Stimulated activated memory B cell treated with anti-CD40 and anti-IgM and Interleukin-4, amounts not matched to agents 10 μg/mL and 1 μg/mL and 100 μg/mL, for 72 hours (primary cell): Measurements from ENCODE around the gene RAB1B.

ENCODE experiments used
- ATAC-seq: fragments of 150-1000 bp; cut with Tn5 transposase; 2 replicates; pipeline ENCODE4 v1.10.0; 2021
- H3K27ac Mint-ChIP-seq: one replicate; pipeline ENCODE4 v1.8.0; 2022; ENCODE audit warnings: mild to moderate bottlenecking, mixed read lengths
- H3K27me3 Mint-ChIP-seq: one replicate; pipeline ENCODE4 v1.8.0; 2022; ENCODE audit warnings: mixed read lengths
- H3K36me3 Mint-ChIP-seq: one replicate; pipeline ENCODE4 v1.8.0; 2022; ENCODE audit warnings: mixed read lengths
- H3K4me1 Mint-ChIP-seq: one replicate; pipeline ENCODE4 v1.8.0; 2022; ENCODE audit warnings: mixed read lengths
- H3K4me3 Mint-ChIP-seq: one replicate; pipeline ENCODE4 v1.8.0; 2022; ENCODE audit warnings: mild to moderate bottlenecking, moderate library complexity, mixed read lengths
- H3K9me3 Mint-ChIP-seq: one replicate; pipeline ENCODE4 v1.8.0; 2022; ENCODE audit warnings: mixed read lengths

RAB1B gene

GRCh38 chr11:66281776-66282467 is 13.5 kb downstream of the RAB1B start:
- Mint-ChIP-seq H3K27ac (peak overlapping the region; percentile 57), H3K4me3 (no peak overlapping the region)

DNA sequence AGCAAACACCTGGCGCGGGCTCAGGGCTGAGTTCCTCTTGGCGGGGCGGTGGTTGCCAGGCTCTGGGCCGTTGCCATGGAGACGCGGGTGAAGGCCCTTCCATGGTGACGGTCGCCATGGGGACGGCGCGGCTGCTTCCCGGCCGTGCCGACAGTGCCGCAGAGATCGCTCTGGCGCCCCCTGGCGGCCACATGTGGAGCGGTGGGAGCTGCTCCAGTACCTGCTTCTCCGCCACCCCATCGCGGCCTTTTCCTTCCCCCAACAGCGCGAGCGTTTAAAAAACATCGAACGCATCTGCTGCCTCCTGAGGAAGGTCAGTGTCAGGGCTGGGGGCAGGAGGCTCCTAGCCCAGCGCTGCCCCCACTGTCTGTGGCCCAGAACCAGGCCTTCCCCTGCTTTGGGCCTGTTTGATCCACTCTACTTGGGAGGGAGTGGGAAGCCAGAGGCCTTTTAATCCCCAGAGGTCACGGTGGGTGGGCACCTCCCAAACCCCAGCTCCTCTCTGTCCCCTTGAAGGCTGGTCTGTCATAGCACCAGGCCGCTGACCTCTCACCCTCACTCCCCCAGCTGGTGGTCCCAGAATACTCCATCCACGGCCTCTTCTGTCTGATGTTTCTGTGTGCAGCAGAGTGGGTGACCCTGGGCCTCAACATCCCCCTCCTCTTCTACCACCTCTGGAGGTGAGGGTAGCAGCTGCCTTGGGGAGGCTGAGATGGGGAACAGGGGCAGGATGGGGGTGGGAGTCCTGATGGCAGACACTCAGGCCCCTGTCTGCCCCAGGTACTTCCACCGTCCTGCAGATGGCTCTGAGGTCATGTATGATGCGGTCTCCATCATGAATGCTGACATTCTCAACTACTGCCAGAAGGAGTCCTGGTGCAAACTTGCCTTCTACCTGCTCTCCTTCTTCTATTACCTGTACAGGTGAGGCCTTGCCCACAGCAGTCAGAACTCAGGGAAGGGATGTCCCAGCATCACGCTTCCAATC is 14.3 kb downstream of the RAB1B start:
- peaks cover 6% of the 10 kb centered on the region for H3K36me3 Mint-ChIP-seq
- ATAC-seq = peak; percentile 90
- no peaks in the 10 kb centered on the region for H3K9me3 Mint-ChIP-seq
- H3K4me3 Mint-ChIP-seq = peak overlapping the region; percentile 32
- peak overlapping the region; percentile 57 for H3K27ac Mint-ChIP-seq
- H3K27me3 Mint-ChIP-seq = peaks cover 21% of the 10 kb centered on the region
- peaks cover 77% of the 10 kb centered on the region for H3K4me1 Mint-ChIP-seq

More at GRCh38 chr11:66281776-66282467, 13.5 kb downstream of the RAB1B start:
- Mint-ChIP-seq H3K27me3 (peaks cover 21% of the 10 kb centered on the region), H3K9me3 (no peaks in the 10 kb centered on the region), H3K36me3 (peaks cover 9% of the 10 kb centered on the region), H3K4me1 (peaks cover 76% of the 10 kb centered on the region)
- no peak for ATAC-seq

- peaks cover 21% of the 10 kb centered on the region for H3K27me3 Mint-ChIP-seq
- ATAC-seq = no peak
- H3K4me3 Mint-ChIP-seq = no peak overlapping the region
- H3K9me3 Mint-ChIP-seq = no peaks in the 10 kb centered on the region
- peaks cover 6% of the 10 kb centered on the region for H3K36me3 Mint-ChIP-seq
- H3K4me1 Mint-ChIP-seq = peaks cover 82% of the 10 kb centered on the region
- H3K27ac Mint-ChIP-seq = peak overlapping the region; percentile 57
Observed at GRCh38 chr11:66283461-66284105, 15.1 kb downstream of the RAB1B start.

DNA sequence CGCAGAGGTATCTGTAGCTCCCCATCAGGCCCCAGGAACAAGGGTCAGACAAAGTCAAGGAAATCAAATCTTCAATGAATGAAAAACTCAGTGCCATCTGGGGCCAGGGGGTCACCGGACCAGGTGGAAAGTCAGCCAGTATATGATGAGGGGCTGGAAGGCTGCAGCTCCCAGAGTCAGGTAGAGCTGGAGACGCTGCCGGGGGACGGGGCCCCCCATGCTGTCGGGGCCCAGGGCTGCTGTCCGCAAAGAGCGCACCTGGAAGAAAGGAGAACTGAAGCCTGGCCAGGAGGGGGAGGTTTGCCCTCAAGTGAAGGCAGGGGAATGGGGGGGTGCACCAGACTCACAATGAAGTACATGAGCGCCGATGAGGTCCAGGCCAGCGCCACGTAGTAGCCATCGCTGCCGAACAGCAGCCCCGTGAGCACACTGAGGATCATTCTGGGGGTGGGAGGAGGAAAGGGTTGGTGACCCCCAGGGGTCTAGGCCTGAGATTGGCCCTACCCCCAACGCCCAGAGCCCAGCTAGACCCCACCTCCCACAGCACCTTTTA is 16.2 kb downstream of the RAB1B start:
- ATAC-seq = no peak
- Mint-ChIP-seq H3K4me3 (no peak overlapping the region), H3K4me1 (peaks cover 75% of the 10 kb centered on the region), H3K27me3 (peaks cover 12% of the 10 kb centered on the region), H3K9me3 (no peaks in the 10 kb centered on the region), H3K27ac (no peak overlapping the region), H3K36me3 (peaks cover 6% of the 10 kb centered on the region)

DNA sequence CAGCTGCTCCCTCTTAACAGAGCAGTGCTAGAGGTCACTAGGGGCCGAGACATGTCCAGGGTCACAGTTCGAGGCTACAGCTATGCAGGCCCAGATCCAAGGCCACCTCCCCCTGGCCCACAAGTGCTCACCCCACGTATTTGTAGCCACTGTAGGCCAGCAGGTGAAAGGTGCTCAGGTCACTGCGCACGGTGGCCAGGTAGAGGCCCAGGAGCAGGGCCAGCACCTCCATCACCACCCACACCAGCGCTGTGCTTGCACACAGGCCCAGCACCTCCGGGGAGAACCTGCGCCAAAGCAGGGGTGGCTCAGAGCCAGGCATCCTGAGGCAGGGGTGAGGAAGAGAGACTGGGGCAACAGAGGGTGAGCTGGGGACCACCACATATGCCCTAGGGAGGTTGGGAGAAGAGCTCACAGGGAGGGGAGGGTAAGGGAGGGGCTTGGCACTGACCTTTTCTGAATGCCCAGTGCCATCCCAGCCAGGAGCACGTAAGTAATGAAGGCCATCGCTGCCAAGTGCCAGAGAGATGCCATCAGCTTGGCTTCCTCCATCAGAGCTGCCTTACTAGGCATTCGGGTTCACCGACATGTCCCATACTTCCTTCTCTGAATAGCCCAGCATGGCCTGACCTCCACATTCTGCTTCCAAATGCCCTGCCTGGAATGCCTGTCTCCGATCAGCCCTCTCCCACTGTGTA is 17.0 kb downstream of the RAB1B start:
- H3K9me3 Mint-ChIP-seq = no peaks in the 10 kb centered on the region
- peaks cover 80% of the 10 kb centered on the region for H3K4me1 Mint-ChIP-seq
- H3K27me3 Mint-ChIP-seq = peaks cover 7% of the 10 kb centered on the region
- H3K27ac Mint-ChIP-seq = no peak overlapping the region
- no peak overlapping the region for H3K4me3 Mint-ChIP-seq
- peaks cover 6% of the 10 kb centered on the region for H3K36me3 Mint-ChIP-seq
- ATAC-seq = no peak

DNA sequence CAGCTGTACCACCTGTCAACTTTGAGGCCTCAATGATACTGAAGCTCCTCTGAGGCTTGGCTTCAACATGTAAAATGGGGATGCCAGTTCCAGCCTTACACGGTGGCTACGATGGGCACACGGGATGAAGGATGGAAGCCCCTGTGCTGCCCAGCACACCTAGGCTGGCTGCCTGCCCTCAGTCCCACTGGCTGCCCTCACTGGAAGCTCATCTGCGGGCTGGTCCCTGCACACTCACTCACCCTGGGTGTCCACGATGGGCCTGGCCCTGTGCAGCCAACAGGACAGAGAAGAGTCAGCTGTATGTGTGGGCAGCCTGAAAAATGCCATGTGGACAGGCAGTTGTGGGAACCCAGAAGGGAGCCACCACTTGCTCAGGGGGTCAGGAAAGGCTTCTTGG is 18.3 kb downstream of the RAB1B start:
- ATAC-seq = no peak
- Mint-ChIP-seq H3K4me3 (peak overlapping the region; percentile 35), H3K27ac (no peak overlapping the region), H3K27me3 (no peaks in the 10 kb centered on the region), H3K9me3 (no peaks in the 10 kb centered on the region), H3K36me3 (peaks cover 6% of the 10 kb centered on the region), H3K4me1 (peaks cover 74% of the 10 kb centered on the region)

- Mint-ChIP-seq H3K36me3 (peaks cover 6% of the 10 kb centered on the region), H3K4me1 (peaks cover 69% of the 10 kb centered on the region), H3K27ac (peak overlapping the region; percentile 81), H3K4me3 (peak overlapping the region; percentile 64), H3K27me3 (peaks cover 3% of the 10 kb centered on the region), H3K9me3 (no peaks in the 10 kb centered on the region)
- ATAC-seq = no peak
Observed at GRCh38 chr11:66287211-66287888, 18.9 kb downstream of the RAB1B start.

DNA sequence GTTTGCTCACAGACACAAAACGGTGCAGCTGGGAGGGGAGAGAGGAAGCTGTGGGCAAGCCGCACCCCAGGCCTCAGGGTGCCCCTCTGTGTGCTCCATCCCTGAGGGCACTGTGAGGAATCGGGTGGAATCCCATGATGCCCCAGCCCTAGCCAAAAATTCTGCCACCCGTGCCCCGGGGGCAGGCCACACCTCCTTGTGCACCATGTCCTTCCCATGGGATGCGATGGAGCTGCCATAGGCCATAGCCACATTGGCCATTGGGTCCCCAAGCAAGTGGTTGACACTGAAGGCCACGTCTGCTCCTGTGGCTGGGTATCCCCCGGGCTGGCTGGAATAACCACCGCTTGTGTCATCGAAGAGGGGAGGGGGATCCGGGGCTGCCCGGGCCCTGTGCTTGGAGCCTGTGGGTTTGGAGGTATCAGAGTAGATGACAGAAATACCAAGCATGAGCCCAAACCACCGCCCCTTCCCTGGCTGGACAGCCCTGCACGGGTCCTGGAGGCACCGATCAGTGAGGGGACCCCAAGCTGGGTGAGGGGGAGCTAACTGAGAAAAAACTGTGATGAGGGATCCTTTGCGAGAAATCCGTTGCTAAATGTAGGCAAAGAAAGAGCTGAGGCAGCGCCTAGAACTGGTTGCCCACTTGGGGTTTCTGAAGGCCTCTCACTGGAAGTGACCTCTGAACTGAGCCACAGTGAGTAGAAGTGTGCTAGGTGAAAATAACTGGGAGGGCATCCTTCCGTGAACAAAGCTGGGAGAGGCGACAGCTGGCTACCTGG is 19.6 kb downstream of the RAB1B start:
- no peaks in the 10 kb centered on the region for H3K9me3 Mint-ChIP-seq
- H3K27ac Mint-ChIP-seq = peak overlapping the region; percentile 81
- peaks cover 69% of the 10 kb centered on the region for H3K4me1 Mint-ChIP-seq

DNA sequence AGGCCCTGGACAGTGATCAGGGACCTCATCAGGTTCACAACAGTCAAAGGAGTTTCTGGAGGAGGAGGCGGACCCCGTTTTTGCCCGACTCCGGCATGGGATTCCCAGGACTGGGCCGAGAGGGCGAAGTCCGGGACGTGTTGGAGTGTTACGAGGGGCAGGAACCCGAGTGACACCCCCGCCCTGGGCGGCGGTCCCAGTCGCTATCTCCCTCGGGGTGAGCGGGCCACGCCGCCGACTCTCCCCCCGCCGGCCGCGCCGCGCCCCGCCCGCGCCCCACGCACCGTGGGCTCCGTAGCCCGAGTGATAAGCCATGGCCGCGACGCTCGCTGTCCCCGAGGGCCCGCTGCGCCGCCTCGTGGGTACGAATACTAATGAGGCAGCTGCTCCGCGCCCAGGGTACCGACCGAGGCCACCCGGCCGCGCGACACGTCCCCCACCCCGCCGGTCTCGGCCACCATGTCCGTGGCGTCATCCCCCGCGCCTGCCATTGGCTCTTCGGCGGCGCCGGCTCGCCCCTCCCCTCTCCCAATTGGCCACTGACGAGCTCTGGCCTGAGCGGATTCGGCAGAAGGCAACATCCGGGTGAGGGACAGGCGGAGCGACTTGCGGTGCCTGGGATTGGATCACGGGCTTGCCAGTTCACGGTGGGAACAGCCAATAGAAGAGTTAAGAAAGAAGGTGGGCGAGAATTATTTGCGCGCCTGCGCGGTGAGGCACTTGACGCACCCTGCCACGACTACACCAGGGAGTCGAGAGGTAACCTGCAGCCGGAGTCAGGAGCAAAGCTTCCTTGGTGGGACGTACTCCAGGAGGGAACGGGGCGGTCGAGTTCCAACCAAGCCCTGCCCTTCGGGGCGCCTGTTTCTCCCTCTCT is 20.5 kb downstream of the RAB1B start, which contains the start of gene YIF1A:
YIF1A (minus strand) TSS at position 473 of the 877 bp plus-strand sequence; CDS start at position 315, 158 bp downstream.
- no peaks in the 10 kb centered on the region for H3K9me3 Mint-ChIP-seq

More for the DNA sequence above, 19.6 kb downstream of the RAB1B start:
- H3K27me3 Mint-ChIP-seq = peaks cover 10% of the 10 kb centered on the region
- H3K4me3 Mint-ChIP-seq = peak overlapping the region; percentile 84
- H3K36me3 Mint-ChIP-seq = peaks cover 6% of the 10 kb centered on the region
- ATAC-seq = no peak

DNA sequence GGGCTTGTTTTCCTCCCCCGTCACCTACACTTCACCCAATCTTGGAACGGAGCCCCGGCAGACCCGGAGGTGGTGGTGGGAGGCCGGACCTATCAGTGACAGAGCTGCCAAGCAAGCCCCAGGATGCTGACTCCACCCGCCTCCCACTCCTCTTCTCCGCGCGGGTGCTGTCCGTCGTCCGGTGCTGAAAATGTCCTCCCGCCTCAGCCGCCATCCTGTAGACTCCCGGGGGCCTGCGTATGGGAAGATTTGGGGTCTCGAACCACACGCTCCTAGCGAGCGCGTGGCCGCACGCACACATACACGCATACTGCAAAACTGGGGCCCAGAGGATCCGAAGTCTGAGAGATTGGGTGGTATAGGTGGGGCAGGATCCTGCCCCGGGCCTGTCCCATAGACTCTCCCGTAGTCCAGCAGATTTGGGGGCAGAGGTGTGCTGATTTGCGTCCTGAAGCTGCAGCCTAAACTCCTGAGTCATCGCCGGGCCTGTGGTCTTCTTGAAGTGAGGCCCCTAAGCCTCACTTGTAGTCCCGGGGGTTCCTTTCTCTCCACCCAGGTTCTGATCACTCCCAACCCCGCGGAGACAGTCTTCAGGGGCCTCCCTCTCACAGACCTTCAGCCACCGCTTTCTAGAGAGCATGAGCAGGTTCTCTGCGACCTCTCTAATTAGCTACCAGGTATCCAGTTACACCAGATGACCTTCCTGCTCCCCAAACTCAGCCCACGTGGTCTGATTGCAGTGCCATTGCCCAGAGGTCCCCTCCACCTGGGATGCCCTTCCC is 21.3 kb downstream of the RAB1B start:
- H3K4me1 Mint-ChIP-seq = peaks cover 59% of the 10 kb centered on the region
- H3K9me3 Mint-ChIP-seq = no peaks in the 10 kb centered on the region
- peak; percentile 76 for ATAC-seq
- peak overlapping the region; percentile 81 for H3K27ac Mint-ChIP-seq
- no peaks in the 10 kb centered on the region for H3K36me3 Mint-ChIP-seq
- H3K4me3 Mint-ChIP-seq = peak overlapping the region; percentile 84
- peaks cover 26% of the 10 kb centered on the region for H3K27me3 Mint-ChIP-seq

More for the DNA sequence above, 20.5 kb downstream of the RAB1B start, which contains the start of gene YIF1A:
- peak; percentile 98 for ATAC-seq
- Mint-ChIP-seq H3K36me3 (peaks cover 6% of the 10 kb centered on the region), H3K27me3 (peaks cover 19% of the 10 kb centered on the region), H3K27ac (peak within 1 kb of the TSS; percentile 81), H3K4me1 (peaks cover 67% of the 10 kb centered on the region), H3K4me3 (peak within 1 kb of the TSS; percentile 84)

DNA sequence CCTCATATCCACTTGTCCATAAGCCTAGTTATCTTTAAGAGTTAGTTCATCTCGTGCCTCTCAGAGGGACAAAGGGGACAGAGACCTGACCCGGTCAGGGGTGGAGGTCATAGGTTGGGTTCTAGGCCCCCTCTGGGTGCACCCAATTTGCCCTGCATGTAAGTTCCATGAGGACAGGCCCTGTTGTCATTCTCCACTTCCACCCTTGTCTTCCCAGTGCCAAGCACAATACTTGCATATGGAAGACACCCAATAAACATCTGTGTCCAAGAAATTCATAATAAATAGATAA is 21.8 kb downstream of the RAB1B start:
- peak overlapping the region; percentile 81 for H3K27ac Mint-ChIP-seq
- H3K9me3 Mint-ChIP-seq = no peaks in the 10 kb centered on the region
- peaks cover 27% of the 10 kb centered on the region for H3K27me3 Mint-ChIP-seq
- peak overlapping the region; percentile 84 for H3K4me3 Mint-ChIP-seq
- H3K4me1 Mint-ChIP-seq = peaks cover 55% of the 10 kb centered on the region
- H3K36me3 Mint-ChIP-seq = no peaks in the 10 kb centered on the region
- ATAC-seq = no peak

- Mint-ChIP-seq H3K27me3 (peaks cover 33% of the 10 kb centered on the region), H3K9me3 (no peaks in the 10 kb centered on the region), H3K4me1 (peaks cover 46% of the 10 kb centered on the region), H3K27ac (no peak overlapping the region), H3K36me3 (no peaks in the 10 kb centered on the region), H3K4me3 (no peak overlapping the region)
- no peak for ATAC-seq
Observed at GRCh38 chr11:66291303-66291705, 22.9 kb downstream of the RAB1B start.
